ENCODE data around the gene AMPD2. TPM values are rescaled to one million over a fixed set of nuclear protein-coding genes. Genes with fewer than 3 reads are reported as not detected.
"Not testable (repeated sequence)": the region's sequence is repeated elsewhere in the genome, so short reads cannot be mapped to it uniquely, and the experiment has no call there.

The AMPD2 gene
- total RNA-seq, 2 donors from 2014 or later, result 55.7 to 69.3 TPM

GRCh38 chr1:109659145-109659544 lies 39.5 kb downstream of the AMPD2 start:
- Mint-ChIP-seq H3K9me3 (no peaks in the 10 kb centered on the region), H3K27ac (peak overlapping the region; percentile 77), H3K4me1 (peaks cover 3% of the 10 kb centered on the region), H3K4me3 (no peak overlapping the region), H3K36me3 (ENCODE audit: low read depth) (peaks cover 10% of the 10 kb centered on the region), H3K27me3 (ENCODE audit: insufficient read depth) (peaks cover 12% of the 10 kb centered on the region)
- Histone ChIP-seq H3K4me3 (ENCODE audit: low read length) (no peak overlapping the region), H3K36me3 (ENCODE audit: control insufficient read depth, insufficient read depth, low read length) (no peaks in the 10 kb centered on the region), H3K27ac (ENCODE audit: low read depth, low read length) (no peak overlapping the region), H3K4me1 (ENCODE audit: control insufficient read depth, insufficient read depth, low read length) (no peaks in the 10 kb centered on the region), H3K9me3 (ENCODE audit: control insufficient read depth, low read length) (no peaks in the 10 kb centered on the region), H3K9ac (ENCODE audit: extremely low read depth, low read length, poor library complexity, severe bottlenecking) (no peak overlapping the region), H3K27me3 (ENCODE audit: control insufficient read depth, insufficient read depth, low read length, poor library complexity, severe bottlenecking) (peaks cover 9% of the 10 kb centered on the region)
- DNase-seq, result no peak
- TF ChIP-seq CTCF (conservative IDR thresholded peaks at IDR 0.05), result no peak
- WGBS, 2 experiments (ENCODE audit: insufficient coverage in 1 of 2, insufficient read length in 1 of 2), result 88 to 100% methylated on average over 1 to 2 of the region's 2 CpGs

GRCh38 chr1:109659997-109660690 lies 40.5 kb downstream of the AMPD2 start:
- no peak overlapping the region for H3K4me3 Mint-ChIP-seq
- Histone ChIP-seq H3K36me3 (ENCODE audit: control insufficient read depth, insufficient read depth, low read length) (no peaks in the 10 kb centered on the region), H3K4me3 (ENCODE audit: low read length) (no peak overlapping the region), H3K27ac (ENCODE audit: low read depth, low read length) (no peak overlapping the region), H3K4me1 (ENCODE audit: control insufficient read depth, insufficient read depth, low read length) (no peaks in the 10 kb centered on the region), H3K27me3 (ENCODE audit: control insufficient read depth, insufficient read depth, low read length, poor library complexity, severe bottlenecking) (no peaks in the 10 kb centered on the region), H3K9ac (ENCODE audit: extremely low read depth, low read length, poor library complexity, severe bottlenecking) (no peak overlapping the region), H3K9me3 (ENCODE audit: control insufficient read depth, low read length) (no peaks in the 10 kb centered on the region)
- TF ChIP-seq CTCF (conservative IDR thresholded peaks at IDR 0.05), result no peak
- peaks cover 10% of the 10 kb centered on the region for H3K36me3 Mint-ChIP-seq (ENCODE audit: low read depth)
- DNase-seq, result no peak
- 88 to 89% methylated on average over 3 to 5 of the region's 5 CpGs for WGBS, 2 experiments (ENCODE audit: insufficient coverage in 1 of 2, insufficient read length in 1 of 2)
- H3K27ac Mint-ChIP-seq, result no peak overlapping the region
- H3K27me3 Mint-ChIP-seq (ENCODE audit: insufficient read depth), result peaks cover 2% of the 10 kb centered on the region
- H3K4me1 Mint-ChIP-seq, result peaks cover under 1% of the 10 kb centered on the region
- H3K9me3 Mint-ChIP-seq, result no peaks in the 10 kb centered on the region

GRCh38 chr1:109660691-109661026 lies 41.0 kb downstream of the AMPD2 start:
- not testable (repeated sequence) for H3K9me3 Mint-ChIP-seq; H3K9me3 ChIP-seq (ENCODE audit: control insufficient read depth, low read length); H3K4me3 Mint-ChIP-seq; H3K36me3 ChIP-seq (ENCODE audit: control insufficient read depth, insufficient read depth, low read length); DNase-seq; H3K27ac ChIP-seq (ENCODE audit: low read depth, low read length); H3K27ac Mint-ChIP-seq; H3K27me3 ChIP-seq (ENCODE audit: control insufficient read depth, insufficient read depth, low read length, poor library complexity, severe bottlenecking); H3K4me3 ChIP-seq (ENCODE audit: low read length); H3K4me1 ChIP-seq (ENCODE audit: control insufficient read depth, insufficient read depth, low read length); H3K27me3 Mint-ChIP-seq (ENCODE audit: insufficient read depth); H3K9ac ChIP-seq (ENCODE audit: extremely low read depth, low read length, poor library complexity, severe bottlenecking); H3K4me1 Mint-ChIP-seq
- peaks cover 10% of the 10 kb centered on the region for H3K36me3 Mint-ChIP-seq (ENCODE audit: low read depth)
- WGBS, 2 experiments (ENCODE audit: insufficient coverage in 1 of 2, insufficient read length in 1 of 2), result 91 to 100% methylated on average over 1 to 2 of the region's 4 CpGs

- H3K9me3 ChIP-seq (ENCODE audit: control insufficient read depth, low read length), result no peaks in the 10 kb centered on the region
- H3K9me3 Mint-ChIP-seq, result no peaks in the 10 kb centered on the region
- H3K36me3 ChIP-seq (ENCODE audit: control insufficient read depth, insufficient read depth, low read length), result no peaks in the 10 kb centered on the region
- H3K27me3 ChIP-seq (ENCODE audit: control insufficient read depth, insufficient read depth, low read length, poor library complexity, severe bottlenecking), result no peaks in the 10 kb centered on the region
- no peak overlapping the region for H3K27ac ChIP-seq (ENCODE audit: low read depth, low read length)
- H3K4me1 Mint-ChIP-seq, result no peaks in the 10 kb centered on the region
- TF ChIP-seq CTCF (conservative IDR thresholded peaks at IDR 0.05), result no peak
- peaks cover 10% of the 10 kb centered on the region for H3K36me3 Mint-ChIP-seq (ENCODE audit: low read depth)
- H3K4me3 ChIP-seq (ENCODE audit: low read length), result no peak overlapping the region
- H3K4me1 ChIP-seq (ENCODE audit: control insufficient read depth, insufficient read depth, low read length), result no peaks in the 10 kb centered on the region
- WGBS, 2 experiments (ENCODE audit: insufficient coverage in 1 of 2, insufficient read length in 1 of 2), result 85 to 91% methylated on average over 2 of the region's 2 CpGs
- H3K4me3 Mint-ChIP-seq, result no peak overlapping the region
- H3K9ac ChIP-seq (ENCODE audit: extremely low read depth, low read length, poor library complexity, severe bottlenecking), result no peak overlapping the region
- no peak for DNase-seq
- no peaks in the 10 kb centered on the region for H3K27me3 Mint-ChIP-seq (ENCODE audit: insufficient read depth)
- no peak overlapping the region for H3K27ac Mint-ChIP-seq
Measured at GRCh38 chr1:109661391-109661790, 41.8 kb downstream of the AMPD2 start.
